ENCODE measurements around the gene GBX1. TPM values are rescaled to one million over a fixed set of nuclear protein-coding genes. Genes with fewer than 3 reads are reported as not detected.

The GBX1 gene
- total RNA-seq, 1 experiment from 2014 or later, result not detected

GRCh38 chr7:151176401-151176800, 8.9 kb upstream of the GBX1 start:
- no peak for DNase-seq (ENCODE audit: low read depth)
- in situ Hi-C loops (cut with HindIII; ENCODE audit: low pct_unique_long_range_greater_than_20kb, low sequenced_read_pairs), result no loop called here

- no peak for DNase-seq (ENCODE audit: low read depth)
- in situ Hi-C loops (cut with HindIII; ENCODE audit: low pct_unique_long_range_greater_than_20kb, low sequenced_read_pairs), result no loop called here
These were observed 8.4 kb upstream of the GBX1 start for GRCh38 chr7:151175793-151176311.

GRCh38 chr7:151175047-151175792, 7.7 kb upstream of the GBX1 start:
- in situ Hi-C loops (cut with HindIII; ENCODE audit: low pct_unique_long_range_greater_than_20kb, low sequenced_read_pairs), result no loop called here
- no peak for DNase-seq (ENCODE audit: low read depth)

- in situ Hi-C loops (cut with HindIII; ENCODE audit: low pct_unique_long_range_greater_than_20kb, low sequenced_read_pairs), result no loop called here
- no peak for DNase-seq (ENCODE audit: low read depth)
These were observed 7.0 kb upstream of the GBX1 start for GRCh38 chr7:151174246-151175046.

- in situ Hi-C loops (cut with HindIII; ENCODE audit: low pct_unique_long_range_greater_than_20kb, low sequenced_read_pairs), result no loop called here
- DNase-seq (ENCODE audit: low read depth), result no peak
These were observed 6.1 kb upstream of the GBX1 start for GRCh38 chr7:151173386-151174245.

- in situ Hi-C loops (cut with HindIII; ENCODE audit: low pct_unique_long_range_greater_than_20kb, low sequenced_read_pairs), result no loop called here
- DNase-seq (ENCODE audit: low read depth), result peak; percentile 61
These were observed 5.0 kb upstream of the GBX1 start for GRCh38 chr7:151172273-151173141.

GRCh38 chr7:151168787-151169162, 1.3 kb upstream of the GBX1 start:
- DNase-seq (ENCODE audit: low read depth), result no peak
- in situ Hi-C loops (cut with HindIII; ENCODE audit: low pct_unique_long_range_greater_than_20kb, low sequenced_read_pairs), result no loop called here

GRCh38 chr7:151168003-151168786, 701 bp upstream of the GBX1 start:
- peak; percentile 51 for DNase-seq (ENCODE audit: low read depth)
- in situ Hi-C loops (cut with HindIII; ENCODE audit: low pct_unique_long_range_greater_than_20kb, low sequenced_read_pairs), result no loop called here

- DNase-seq (ENCODE audit: low read depth), result no peak
- in situ Hi-C loops (cut with HindIII; ENCODE audit: low pct_unique_long_range_greater_than_20kb, low sequenced_read_pairs), result no loop called here
These were observed 781 bp downstream of the GBX1 start for GRCh38 chr7:151166629-151167196.

GRCh38 chr7:151161757-151162156, 5.7 kb downstream of the GBX1 start:
- no peak for DNase-seq (ENCODE audit: low read depth)
- in situ Hi-C loops (cut with HindIII; ENCODE audit: low pct_unique_long_range_greater_than_20kb, low sequenced_read_pairs), result no loop called here

GRCh38 chr7:151157645-151158329, 9.7 kb downstream of the GBX1 start:
- in situ Hi-C loops (cut with HindIII; ENCODE audit: low pct_unique_long_range_greater_than_20kb, low sequenced_read_pairs), result no loop called here
- peak; percentile 14 for DNase-seq (ENCODE audit: low read depth)

- in situ Hi-C loops (cut with HindIII; ENCODE audit: low pct_unique_long_range_greater_than_20kb, low sequenced_read_pairs), result no loop called here
These were observed 14.6 kb downstream of the GBX1 start for GRCh38 chr7:151152643-151153513.

GRCh38 chr7:151150388-151150787, 17.1 kb downstream of the GBX1 start:
- DNase-seq (ENCODE audit: low read depth), result no peak
- in situ Hi-C loops (cut with HindIII; ENCODE audit: low pct_unique_long_range_greater_than_20kb, low sequenced_read_pairs), result no loop called here

More at GRCh38 chr7:151152643-151153513, 14.6 kb downstream of the GBX1 start:
- DNase-seq (ENCODE audit: low read depth), result no peak

- no peak for DNase-seq (ENCODE audit: low read depth)
- in situ Hi-C loops (cut with HindIII; ENCODE audit: low pct_unique_long_range_greater_than_20kb, low sequenced_read_pairs), result no loop called here
These were observed 18.9 kb downstream of the GBX1 start for GRCh38 chr7:151148319-151149259.

Data from Caki2 (cell line).